Stimulated activated CD4-positive, alpha-beta T cell treated with anti-CD3 and anti-CD28 coated beads, Interleukin-1b, Interleukin-23, amount 100 ng/mL, for 48 hours (primary cell): ENCODE results near the gene ARHGEF12.

Experiments used
- DNase-seq: peaks from one replicate; pipeline ENCODE4 v3.0.0-alpha.2; 2020

The ARHGEF12 gene

DNA sequence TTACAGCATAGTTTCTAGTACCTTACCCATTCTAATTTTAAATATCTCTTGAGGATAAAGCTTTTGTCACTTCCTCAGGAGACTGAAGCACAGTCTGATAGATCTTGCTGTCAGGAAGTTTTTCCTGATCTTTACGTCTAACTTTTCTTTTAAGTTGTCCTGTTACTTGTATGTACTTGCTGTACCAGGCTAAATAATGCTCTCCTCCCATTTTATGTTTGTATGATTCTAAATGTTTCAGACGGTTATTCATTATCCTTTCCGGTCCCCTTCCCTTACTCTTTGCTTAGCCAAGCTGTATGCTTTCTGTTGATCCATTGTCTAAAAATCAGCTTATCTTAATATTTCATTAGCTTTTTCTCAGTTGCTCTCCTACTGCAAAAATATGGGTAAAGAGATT, 6.0 kb downstream of the ARHGEF12 start:
- no peak for DNase-seq

DNA sequence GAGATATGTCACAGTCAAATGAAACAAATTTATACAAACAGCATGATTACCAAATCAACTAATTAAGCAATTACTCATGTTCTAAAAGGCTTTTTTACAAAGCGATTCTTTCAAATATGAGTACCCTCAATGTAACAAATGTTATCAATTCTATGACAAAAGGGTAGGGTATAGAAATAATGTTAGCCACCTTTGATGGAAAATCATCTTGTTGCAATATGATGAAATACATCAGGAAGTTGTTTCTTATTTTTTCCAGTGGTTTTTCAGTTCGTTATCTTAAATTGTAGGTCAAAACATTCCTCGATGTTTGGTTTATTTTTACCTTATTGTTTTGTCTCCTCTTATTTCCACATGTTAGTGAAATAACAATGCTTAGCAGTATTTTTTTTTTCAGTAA, 6.5 kb downstream of the ARHGEF12 start:
- DNase-seq = no peak

DNA sequence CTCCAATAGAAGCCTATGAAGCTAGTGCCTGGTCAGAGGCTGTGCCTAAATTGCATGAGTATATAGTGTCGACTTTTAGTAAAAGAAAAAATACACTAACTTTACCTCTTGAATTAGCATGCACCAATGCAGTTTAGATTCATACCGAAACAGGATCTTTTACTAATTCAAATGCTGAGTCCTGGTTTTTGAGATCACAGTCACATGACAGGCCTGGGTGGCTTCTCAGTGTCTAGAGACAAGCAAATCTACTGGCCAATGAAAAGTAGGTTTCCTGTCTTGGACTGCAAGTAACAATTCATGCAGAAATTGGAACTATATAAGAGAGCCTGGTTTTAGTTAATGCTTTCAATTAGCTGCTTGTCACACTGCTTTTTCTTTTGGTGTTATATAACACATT, 7.2 kb downstream of the ARHGEF12 start:
- no peak for DNase-seq

DNA sequence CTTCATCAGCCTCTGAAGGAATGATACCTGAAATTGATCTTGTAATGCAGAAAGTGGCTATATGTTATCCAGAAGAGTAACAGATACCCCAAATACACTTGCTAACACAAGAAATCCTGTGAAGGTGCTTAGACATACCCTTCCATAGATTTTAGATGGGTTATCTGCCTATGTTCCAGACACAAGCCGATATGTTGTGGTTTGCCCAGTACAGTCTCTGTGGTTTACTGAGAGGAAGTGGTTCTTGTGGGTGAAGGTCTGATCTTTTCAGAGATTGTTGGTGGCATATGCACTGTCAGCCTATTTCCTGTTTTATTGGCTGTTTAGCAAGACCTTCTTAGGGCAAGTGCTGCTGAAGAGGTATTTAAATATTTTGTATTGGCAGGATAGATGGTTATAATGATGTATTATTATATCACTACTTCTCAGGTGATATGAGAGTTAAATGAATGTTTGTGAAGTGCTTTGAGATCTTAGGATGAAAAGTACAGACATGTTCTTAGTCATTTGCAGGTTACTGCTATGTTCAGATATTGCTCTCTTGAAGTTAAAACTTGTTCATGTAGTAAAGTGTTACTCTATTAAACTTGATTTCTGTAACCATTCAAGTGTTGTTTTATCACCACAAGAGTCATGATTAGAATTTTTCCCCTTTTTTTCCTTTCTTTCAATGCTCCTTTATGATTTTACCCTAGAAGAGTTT, 8.2 kb downstream of the ARHGEF12 start:
- peak; percentile 16 for DNase-seq

DNA sequence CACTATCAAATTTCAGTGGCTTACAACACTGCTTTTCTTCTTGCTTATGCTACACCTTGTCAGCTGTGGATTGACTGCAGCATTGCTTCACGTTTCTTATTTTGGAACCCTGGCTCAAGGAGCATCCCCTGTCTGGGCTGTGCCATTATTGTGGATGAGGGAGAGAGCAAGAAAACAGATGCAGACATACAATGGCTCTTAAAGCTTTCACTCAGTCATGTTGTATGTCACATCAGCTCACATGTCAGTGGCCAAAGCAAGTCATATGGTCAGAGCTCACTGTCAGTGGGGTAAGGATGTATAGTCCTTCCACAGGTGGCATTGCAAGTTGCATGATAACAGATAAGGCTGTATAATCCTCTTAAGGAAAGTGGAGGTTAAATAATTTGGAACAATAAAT, 10.0 kb downstream of the ARHGEF12 start:
- DNase-seq = no peak

DNA sequence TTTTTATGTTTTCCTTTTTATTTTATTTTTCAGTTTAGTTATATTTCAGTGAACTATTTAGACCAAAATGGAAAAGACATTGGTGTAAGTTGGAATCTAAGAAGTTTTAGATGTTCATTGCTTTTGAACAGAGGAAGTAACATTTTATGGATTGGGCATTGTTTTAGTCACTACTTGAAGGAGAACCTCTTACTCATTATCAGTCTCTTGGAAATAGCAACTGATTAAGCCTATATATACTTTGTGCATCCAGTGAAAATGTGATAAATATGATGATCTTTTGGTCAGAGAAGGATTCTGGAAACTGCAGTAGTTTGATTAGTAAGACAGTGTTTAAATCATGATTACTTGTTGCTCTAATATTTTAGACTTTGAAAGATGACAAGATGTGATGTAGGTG, 14.4 kb downstream of the ARHGEF12 start:
- no peak for DNase-seq

DNA sequence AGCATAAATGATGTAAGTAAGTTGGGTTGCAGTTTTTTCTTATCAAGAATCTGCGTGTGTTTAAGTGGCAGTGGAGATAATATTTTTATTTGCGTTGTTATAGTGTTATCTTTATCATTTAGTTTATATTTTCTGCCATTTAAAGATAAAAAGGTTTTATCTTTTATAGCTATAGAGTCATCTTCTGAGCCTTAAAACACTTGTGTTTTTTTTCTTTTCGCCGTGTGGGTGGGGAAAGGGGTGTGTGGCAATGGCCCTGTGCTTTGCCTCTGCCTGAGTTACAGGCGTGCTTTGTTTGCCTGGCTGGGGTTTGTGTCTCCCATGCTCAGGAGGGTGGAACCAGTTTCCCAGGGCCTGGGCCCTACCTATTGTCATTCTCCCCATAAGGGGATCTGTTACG, 16.2 kb downstream of the ARHGEF12 start:
- DNase-seq = no peak

DNA sequence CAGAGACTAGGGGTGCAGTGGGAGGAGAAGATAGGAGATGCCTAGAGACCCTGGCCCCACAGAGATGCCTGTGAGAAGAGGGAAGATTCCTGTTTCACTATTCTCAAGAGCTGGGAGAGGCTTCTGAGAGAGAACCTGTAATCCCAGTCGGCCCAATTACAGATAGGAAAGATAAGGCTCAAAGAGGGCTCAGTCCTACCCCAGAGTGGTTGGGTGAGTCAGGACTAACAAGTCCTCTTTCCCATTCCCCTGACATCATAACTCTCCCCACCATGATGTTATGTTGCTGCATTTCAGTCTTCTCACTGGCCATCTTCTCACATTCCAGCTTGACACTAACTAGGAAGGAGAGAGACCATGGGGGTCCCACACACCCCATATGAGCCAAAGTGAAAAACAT, 17.9 kb downstream of the ARHGEF12 start:
- DNase-seq = no peak

DNA sequence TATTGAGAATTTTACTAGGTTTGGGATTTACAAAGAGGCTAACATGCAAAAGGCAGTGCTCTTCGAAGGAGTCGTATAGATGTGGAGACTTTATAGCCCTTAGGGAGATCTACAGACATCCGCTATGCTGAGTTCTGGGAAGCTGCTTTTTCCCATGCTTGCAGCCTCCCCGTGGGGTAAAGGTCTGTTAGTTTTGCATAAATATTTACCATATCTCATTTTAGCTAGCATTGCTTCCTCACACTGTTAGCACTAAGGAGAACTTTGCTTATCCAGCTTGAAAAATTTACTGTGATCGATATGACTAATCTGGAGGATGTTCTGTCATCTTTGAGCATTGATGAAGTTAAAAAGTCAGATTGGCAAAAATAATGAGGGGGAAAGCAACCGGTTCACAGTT, 18.6 kb downstream of the ARHGEF12 start:
- no peak for DNase-seq

DNA sequence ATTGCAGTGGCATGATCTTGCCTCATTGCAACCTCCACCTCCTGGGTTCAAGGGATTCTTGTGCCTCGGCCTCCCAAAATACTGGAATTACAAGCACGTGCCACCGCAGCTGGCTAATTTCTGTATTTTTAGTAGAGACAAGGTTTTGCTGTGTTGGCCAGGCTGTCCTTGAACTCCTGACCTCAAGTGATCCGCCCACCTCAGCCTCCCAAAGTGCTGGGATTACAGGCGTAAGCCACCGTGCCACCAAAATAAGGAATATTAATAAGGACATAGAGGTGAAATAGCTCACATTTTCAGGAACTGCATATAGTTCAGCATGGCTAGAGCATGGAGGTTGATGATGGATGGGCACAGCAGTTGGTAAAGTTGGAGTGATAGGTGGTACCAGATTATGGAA, 21.4 kb downstream of the ARHGEF12 start:
- DNase-seq = no peak

DNA sequence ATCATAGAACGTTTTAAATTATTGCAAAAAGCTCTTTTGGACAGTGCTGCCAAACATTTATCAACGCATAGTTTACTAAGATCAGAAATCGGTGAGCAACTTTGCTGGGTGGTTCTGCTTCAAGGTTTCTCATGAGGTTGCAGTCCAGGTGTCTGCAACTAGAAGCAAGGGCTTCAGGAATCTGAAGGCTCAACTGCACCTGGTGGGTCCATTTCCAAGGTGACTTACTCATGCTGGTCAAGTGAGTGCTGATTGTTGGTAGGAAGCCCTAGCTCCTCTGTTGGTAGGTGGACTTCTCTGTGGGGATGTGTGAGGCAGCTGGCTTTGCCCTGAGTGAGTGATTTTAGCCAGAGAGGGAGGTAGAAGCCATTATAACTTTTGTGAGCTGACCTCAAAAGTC, 22.5 kb downstream of the ARHGEF12 start:
- DNase-seq = no peak

DNA sequence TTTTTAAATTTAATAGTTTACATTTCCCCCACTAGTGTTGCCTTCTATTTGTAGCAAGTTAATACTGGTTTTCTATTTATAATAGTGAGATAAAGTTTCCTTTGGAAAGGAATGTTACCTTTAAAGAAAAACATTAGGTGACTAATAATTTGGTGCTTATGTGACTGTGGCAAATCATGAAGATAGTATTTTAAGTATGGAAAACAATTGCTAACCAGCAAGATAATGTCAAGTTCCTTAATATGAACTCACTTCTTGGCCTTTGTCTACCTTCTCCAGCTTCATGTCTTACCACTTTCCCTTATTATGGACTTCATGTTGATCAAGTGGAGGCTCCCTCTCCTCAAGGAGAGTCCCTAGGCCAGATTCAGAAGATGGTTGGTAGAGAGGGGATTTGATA, 27.2 kb downstream of the ARHGEF12 start:
- DNase-seq = no peak

DNA sequence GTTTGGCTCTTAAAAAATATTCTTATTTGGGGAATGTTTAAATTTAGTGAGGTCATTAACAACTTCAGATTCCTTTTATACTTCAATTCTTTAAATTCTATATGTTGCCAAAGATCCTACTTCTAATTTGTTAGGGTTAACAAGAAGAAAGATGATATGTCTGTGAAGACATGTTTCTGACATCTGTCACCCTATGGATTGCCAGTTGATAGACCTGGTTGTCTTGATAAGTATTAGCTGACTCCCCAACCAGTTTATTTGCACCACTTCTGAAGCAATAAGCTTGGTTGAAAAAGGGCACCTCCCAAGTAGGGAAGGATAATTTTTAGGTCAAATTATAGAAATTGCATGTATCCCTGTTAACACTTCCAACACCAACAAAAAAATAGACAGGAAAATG, 29.3 kb downstream of the ARHGEF12 start:
- no peak for DNase-seq

DNA sequence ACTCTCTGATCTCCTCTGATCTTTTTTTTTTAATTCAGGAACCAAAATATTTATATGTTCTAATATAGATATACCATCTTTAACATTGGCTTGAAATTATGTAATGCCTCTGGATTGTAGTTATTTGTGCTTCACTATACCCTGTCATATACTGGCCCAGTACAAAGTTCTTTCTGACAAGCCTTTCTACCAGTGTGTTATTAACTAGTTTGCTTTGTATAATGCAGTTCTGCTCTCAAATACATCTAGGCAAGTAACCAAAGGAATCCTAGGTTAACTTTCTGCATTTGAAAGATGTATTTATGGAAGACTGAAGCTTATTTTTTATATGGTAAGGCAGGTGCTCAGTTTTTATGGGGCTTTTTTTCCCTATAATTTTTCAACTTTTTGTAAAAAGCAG, 36.1 kb downstream of the ARHGEF12 start:
- DNase-seq = no peak

DNA sequence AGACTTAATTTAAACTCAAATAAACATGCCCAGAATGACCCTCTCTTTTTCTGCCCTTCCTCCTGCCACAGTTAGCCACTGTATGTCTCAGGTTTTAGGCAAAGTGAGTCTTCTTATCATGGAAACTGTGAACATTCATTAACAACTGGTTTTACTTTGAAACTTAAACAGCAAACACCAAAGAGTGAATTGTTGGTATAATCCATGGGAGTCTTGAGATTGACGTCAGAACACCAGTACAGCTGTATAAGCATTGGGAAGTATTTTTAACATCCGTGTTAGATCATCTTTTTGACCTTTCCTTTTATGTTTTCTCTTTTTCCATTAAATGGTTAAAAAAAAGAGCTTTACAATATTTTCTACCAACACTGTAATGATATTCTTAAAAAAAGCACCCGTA, 38.9 kb downstream of the ARHGEF12 start:
- DNase-seq = no peak

DNA sequence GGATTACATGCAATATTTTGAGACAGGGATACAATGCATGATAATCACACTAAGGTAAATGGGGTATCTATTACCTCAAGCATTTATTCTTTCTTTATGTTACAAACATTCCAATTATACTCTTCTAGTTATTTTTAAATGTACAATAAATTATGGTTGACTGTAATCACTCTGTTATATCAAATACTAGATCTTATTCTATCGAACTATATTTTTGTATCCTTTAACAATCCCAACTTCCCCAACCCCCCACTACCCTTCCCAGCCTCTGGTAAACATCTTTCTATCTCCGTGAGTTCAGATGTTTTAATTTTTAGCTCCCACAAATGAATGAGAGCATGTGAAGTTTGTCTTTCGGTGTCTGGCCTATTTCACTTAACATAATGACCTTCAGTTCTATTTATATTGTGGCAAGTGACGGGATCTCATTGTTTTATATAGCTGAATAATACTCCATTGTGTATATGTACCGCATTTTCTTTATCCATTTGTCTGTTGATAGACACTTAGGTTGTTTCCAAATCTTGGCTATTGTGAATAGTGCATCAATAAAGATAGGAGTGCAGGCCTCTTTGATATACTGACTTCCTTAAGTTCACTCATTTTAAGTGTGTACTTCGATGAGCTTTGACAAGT, 40.5 kb downstream of the ARHGEF12 start:
- DNase-seq = no peak

DNA sequence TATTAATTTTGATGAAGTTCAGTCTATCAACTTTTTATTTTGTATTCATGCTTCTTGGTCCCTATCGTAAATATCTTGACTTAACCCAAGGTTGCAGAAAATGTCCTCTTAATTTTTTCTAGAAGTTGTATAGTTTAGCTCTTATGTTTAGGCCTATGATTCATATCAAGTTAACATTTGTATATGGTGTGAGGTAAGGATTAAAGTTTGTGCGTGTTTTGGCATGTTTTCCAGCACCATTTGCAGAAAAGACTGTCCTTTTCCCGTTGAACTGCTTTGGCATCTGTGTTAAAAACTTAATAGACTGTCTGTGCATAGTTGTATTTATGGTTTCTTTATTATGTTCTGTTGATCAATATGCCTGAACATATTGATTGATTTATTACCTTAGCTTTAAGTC, 42.3 kb downstream of the ARHGEF12 start:
- no peak for DNase-seq

DNA sequence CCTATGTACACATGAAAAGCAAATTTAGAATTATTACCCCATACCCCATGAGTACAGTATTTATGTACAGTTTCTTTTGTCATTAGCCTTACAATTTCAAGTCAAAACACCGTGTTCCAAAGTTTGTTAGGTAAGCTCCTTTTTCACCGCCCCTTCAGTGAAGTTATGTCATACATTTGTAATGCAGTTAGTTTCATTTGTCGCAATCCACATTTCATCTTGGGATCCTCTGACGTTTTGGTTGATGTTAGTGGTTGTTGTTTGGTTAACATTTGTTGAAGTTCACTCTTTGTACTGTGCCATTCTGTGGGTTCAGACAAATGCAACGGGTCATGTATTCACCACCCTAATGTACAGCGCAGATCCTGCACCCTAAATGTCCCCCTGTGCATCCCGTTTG, 45.2 kb downstream of the ARHGEF12 start:
- no peak for DNase-seq

DNA sequence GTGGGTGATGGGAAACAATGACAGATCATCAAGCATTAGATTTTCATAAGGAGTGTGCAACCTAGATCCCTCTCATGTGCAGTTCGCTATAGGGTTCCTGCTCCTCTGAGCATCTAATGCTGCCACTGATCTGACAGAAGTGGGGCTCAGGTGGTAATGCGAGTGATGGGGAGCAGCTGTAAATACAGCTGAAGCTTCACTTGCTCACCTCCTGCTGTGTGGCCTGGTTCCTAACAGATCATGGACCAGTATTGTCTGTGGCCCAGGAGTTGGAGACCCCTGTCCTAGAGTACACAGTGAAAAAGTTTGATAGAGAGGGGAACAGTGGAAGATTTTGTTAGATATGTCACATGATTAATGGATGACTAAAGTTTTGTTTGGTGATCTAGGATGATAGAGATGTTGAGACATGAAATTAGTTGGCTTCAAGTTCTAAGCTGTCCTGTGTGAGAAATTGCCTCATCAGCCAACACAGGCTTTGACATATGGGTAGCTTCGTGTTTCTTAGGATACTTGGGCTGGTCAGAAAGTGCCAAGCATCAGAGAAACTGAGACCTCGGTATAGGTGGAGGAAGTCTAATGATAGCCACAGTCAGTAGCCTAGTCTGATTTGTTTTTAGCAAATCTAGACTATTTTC, 47.4 kb downstream of the ARHGEF12 start:
- no peak for DNase-seq

DNA sequence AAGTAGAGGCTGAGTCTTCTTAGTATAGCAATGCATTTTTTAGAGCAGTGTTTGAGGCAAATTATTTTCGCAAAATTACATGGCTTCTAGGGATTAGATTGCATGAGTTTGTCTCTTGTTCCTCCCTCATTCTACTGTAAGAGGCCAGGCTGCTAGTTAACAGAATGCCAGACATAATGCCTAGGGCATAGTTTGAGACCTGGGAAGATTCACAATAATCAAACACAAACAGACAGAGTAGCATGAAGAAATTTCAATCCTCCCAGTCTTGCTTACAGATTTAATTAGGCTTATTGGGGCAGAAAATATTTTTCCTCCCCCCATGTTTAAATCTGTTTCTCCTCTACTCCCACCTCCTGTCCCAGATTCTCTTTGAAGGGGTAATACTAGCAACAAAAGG, 48.3 kb downstream of the ARHGEF12 start:
- no peak for DNase-seq

DNA sequence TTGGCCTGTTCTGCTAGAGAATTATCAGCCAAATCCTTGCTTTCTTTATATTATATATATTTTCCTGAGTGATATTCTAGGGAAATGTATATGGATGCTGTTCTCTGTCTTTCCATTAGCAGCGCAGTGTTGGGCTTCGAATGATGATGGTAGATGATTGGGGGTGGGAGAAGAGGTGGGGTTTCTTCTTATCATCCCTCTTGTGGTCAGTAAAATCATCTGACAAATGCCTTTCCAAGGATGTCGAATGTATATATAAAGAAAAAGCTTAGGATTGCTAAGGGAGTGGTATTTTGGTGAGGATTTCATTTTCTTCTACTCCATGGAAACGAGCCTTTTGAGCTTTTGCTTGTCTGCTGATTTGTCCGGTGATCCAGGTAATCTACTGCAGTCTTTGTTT, 48.9 kb downstream of the ARHGEF12 start:
- DNase-seq = no peak

DNA sequence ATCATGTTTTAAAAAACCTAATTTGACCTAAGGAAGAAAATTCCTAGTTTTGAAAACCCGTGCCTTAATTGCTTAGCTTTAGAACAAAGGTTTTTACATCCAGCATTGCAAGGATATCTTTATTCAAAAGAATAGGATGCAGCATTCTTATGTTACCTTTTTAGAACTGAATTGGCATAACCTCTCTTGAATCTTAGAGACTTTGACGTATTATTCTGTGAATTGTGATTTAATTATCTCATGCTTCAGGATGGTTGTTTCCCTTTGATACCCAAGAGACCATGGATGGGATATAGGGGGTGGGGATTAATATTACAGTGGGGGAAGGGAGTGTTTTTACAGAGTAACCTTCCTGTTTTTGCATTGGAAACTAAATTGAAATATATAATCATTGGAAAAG, 49.4 kb downstream of the ARHGEF12 start:
- no peak for DNase-seq

DNA sequence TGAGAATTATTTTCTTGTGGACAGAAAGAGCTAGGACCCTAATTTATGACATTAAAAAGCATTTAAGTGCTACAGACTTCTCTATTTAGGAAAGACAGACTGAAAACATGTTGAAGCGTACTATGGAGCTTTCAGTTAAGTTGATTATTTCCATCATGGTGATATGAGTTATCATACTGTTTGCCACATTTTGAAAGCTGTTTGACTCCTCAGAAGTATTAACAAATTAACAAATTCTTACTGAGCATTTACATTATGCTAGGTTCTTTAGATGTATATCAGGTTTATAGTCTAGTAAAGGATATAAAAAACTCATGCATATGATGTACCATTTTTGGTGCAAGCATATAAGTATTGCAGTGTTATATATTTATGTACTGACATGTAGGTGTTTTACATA, 50.1 kb downstream of the ARHGEF12 start:
- DNase-seq = no peak

DNA sequence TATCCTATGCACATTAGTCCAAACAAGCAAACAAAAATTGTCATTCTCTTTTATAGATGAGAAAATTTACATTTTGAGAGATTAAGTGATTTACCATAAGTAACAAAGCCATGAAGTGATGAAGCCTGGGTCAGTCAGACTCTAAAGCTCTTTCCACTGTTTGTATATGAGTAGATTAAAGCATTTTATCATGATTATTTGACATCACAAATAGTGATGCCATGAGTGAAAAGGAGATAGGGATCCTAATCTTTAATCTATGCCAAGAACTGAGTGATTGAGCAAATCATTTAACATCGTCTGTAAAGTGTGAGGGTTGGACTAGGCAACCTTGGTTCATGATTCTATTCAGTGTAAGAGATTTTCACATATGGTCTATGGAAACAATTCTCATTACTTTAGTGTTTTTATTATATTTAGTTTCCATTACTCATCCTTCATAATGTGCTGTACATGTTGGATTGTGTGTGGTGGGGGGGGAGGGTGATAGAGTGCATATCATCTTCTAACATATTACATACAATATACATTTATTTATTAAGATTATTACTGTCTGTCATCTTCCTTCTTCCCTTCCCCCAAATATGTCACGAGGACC, 50.7 kb downstream of the ARHGEF12 start:
- no peak for DNase-seq
